Ramos (cell line): ENCODE measurements around the gene PAK5.

Source experiments
- in situ Hi-C: fragments of 300-500 bp; cut with MboI; formaldehyde crosslinking; loops from one replicate; pipeline ENCODE4 v1.14.3; 2022; ENCODE audit warnings: low sequenced_read_pairs; ENCODE audit not compliant: unreplicated experiment

PAK5 gene

DNA sequence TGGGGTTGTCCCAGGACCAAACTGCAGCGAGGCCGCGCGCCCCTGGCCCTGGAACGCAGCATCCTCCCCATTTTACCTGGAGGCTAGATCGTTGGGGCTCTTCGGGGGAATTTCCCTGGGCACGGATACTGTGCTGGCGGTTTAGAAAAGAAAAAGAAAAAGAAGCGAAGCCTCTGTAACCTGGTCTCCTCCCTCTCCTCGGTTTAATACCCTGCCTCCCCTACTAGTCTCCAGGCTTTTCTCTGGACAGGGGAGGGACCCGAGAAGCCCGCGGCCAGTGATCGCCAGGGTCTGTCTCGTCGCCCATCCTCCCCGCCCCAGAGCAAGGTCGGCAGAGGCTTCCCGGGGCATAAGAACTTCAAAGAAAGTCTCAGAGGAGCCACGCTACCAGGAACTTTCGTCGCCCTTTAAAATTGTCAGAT, 330.6 kb downstream of the PAK5 start:
- in situ Hi-C loops = no loop called here

DNA sequence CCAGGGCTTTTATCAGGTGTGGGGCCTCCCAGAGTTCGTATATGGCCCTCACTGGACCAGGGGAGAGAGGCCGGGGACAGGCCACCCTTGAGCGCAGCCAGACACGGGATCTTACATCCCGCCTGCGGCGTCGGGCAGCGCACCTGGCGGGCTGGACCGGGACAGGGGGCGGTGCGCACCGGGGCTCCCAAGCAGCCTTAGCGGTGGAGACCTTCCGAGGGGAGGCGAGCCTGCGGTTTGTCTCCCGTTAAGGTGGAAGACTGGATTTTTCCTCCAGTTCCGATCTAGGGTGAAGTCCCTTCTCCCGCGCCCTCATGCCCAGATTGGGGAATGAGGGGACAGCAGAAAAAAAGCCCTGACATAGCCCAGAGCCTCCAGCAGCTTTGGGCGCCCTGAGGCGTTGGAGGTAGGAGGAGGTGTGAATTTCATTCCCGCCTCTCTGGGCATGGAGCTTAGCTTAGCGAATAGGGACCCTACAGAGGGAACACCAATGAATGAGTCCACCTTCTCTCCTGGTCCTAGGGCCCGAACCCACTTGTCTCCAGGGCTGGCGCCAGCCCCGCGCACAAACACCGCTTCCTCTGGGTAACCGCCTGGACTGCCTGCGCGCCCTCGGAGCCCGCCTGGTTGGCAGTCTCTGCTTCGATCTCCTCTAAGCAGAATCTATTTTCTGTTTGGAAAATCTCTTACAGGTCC, 331.2 kb downstream of the PAK5 start:
- in situ Hi-C loops = no loop called here

DNA sequence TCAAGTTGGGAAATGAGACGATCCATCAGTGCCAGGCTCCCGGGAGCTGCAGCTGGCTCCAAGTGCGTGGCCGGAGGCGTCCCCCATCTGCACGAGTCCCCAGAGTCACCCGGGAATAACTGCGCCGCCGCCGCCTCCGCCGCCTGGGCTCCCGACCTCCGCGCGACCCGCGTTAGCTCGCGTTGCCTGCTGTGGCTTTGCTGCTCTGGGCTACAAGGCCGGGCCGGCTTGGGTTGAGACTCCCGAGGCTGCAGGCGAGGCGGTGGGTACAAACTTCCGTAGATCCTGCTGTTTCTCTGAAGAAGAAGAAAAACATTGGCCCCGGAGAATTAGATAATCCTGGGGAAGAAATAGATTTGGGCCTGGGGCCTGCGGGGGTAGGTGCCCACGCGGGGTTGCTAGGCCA, 331.9 kb downstream of the PAK5 start:
- in situ Hi-C loops = no loop called here

DNA sequence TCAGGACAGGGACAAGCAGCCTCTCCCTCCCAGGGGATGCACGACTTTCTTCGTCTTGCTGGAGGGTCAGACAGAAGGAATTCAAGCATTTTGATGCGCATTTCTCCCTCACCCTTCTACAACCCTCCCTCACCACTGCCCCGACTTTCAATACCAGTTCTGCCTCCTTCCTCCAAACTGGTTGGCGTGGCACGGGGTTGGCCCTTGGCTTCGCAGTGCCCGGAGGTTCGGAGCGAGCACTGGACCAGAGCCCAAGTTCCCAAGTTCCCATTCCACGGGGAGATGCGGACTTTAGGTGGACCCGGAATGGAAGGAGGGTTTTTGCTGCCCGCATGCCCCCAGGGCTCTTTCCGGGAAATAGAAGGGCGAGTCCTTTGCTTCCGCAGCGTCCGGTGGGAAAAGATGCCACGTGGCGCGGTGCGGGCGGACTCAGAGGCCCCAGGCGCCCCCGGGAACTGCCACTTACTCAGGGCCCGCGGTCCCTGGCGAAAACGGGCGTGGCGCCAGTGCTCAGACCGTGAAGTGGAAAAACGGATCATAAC, 332.5 kb downstream of the PAK5 start:
- in situ Hi-C loops = no loop called here

DNA sequence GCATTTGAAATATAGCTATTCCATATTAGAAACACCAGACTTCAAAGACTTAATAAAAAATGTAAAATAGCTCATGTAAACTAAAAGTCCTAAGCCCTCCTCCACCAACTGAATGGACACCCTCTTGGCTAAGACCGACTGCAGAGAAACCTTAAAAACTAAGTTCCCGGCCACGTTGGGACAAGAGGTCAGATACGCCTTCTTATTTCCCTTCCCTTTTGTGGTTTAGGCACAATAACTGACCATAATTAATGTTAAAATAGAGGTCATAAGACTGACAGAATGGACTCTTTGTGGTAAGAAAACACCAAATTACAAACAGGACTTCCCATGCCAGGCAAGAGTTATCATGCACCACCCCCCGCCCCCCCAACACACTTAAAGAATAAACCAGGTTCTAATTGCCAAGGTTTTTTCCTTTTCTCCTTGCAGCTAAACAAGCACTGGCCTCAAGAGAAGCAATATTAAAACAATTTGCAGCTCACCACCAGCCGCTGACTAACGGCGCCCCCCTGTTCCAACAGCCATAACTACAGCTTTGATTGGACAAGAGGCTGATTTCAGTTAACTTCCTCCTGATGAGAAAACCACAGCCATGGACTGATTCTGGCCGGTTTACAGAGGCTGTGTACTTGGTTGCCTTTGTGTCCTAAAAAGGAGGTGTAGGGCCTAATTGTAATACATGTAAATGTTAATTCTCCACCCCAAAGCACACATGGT, 335.2 kb downstream of the PAK5 start:
- in situ Hi-C loops = no loop called here

DNA sequence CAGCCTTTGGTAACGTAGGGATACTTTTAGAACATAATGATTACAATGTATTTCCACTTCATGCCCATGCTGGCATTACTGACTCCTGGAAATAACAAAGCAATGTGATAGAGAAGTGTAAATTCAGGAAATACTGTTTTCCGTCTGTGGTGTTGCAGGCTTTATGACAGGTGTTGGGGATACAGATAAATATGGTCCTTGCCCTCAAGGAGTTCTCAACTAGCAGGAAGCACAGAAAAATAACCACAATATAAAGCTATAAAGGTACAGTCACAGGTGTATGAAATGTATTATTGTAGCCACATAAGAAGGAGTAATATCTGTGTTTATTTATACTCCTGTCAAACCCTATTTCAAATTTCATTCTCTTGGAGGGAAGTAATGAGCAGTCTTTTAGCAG, 337.4 kb downstream of the PAK5 start:
- in situ Hi-C loops = no loop called here

DNA sequence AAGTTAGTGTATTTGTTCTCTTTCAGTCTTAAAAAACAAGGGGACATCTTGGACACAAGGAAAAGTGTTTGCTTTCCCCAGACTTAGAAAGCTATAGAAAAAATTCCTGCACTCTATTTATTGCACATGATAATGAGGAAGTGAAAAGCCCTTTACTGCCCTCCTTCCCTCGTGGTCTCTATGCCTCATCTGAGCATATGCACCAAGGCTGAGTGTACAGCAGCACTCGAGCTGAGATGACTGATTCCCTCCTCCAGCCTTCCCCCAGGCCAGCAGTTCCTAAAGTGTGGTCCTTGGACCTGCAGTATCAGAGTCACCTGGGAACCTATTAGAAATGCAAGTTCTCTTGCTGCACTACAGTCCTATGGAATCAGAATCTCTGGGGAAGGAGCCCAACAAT, 338.8 kb downstream of the PAK5 start:
- in situ Hi-C loops = no loop called here

DNA sequence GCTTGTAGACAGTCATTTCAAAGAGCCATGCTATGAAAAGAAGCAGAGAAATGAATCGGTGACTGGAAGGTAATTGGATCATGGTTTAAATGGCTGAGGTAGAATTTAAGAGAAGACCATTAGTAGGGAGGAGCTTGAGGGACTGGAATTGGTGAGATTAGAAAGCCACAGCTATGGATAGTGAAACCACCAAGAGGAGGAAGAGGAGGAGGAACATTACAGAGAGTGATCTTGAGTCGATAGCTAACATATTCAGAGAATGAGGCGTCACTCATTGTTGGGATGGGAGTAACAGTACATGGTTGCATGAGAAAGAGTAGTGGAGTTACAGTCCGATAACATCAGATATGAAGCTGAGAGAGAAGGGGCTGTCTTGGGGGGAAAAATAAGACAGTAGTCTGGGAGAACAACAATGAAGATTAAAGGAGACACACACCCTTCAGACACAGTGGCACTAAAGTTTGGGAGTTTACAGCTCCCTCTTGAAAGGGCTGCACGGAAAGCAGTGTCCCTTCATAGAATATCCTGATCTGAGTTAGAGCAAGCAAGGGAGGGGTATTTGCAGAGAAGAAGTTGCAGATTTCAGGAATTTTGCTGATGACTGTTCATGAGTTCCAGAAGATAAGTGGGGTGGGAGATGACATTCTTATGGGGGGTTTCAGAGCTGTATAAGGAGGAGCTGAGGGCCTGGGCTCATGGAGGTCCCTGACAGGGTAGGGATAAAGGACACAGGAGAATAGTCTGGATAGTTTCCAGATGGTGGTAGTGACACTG, 339.6 kb downstream of the PAK5 start:
- in situ Hi-C loops = no loop called here

DNA sequence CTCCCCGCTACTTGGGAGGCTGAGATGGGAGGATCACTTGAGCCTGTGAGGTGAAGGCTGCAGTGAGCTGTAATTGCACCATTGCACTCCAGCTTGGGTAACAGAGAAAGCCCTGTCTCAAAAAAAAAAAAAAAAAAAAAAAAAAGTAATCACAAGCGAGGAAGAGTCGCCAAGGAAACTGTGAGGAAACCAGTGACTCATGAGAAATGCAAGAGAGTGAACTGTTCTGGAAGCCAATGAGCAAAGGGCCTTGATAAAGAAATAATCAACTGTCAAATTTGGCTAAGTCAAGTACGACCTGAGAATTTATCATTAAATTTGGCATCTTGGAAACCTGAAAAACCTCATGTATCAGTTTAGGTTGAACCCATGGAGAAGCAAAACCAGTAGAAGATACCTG, 340.6 kb downstream of the PAK5 start:
- in situ Hi-C loops = no loop called here

DNA sequence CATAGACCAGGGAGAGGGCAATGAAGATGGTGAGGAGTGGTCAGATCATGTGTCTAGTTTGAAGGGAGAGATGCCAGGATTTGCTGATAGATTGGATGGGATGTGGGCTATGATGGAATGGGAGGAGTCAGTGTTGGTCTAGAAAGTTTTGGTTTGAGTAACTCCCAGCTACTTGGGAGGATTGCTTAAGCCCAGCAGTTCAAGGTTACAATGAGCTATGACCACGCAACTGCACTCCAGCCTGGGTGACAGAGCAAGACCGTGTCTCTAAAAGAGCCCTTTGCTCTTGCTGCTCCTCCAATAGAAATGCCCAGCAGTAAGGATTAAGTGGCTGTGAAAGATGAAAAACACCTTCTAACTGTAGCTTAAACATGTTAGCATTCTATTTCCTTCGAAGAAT, 342.7 kb downstream of the PAK5 start:
- in situ Hi-C loops = no loop called here

DNA sequence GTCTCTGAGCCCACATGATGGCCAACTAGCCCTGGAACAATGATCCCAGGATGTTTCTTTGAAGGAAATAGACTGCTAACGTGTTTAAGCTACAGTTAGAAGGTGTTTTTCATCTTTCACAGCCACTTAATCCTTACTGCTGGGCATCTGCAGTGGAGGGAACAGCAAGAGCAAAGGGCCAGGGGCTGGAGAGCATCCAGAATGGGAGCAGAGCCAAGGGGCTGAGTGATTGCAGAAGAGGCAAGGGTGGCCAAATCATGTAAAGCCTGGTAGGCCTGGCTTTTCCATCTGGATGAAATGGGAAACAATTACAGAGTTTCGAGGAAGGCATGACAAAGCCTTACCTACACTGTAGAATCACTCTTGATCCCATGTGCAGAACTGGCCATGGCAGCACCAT, 343.2 kb downstream of the PAK5 start:
- in situ Hi-C loops = no loop called here

DNA sequence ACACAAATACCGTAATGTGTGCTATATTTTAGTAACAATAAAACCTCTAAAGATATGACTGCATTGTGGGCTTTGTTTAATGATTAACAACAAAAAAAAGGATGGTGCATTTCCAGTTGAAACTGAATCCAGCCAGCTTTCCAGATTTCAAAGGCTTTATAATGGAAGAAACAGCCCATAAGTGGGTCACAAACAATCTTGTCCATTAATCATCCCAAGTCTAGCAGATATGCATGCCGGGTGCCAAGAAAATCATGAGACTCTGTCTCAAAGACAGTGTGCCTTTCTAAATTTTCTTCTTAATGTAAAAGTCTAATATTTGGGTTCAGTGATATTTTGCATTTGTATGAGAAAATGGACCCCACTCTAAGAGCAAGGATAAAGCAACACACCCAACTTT, 345.1 kb downstream of the PAK5 start:
- in situ Hi-C loops = no loop called here

DNA sequence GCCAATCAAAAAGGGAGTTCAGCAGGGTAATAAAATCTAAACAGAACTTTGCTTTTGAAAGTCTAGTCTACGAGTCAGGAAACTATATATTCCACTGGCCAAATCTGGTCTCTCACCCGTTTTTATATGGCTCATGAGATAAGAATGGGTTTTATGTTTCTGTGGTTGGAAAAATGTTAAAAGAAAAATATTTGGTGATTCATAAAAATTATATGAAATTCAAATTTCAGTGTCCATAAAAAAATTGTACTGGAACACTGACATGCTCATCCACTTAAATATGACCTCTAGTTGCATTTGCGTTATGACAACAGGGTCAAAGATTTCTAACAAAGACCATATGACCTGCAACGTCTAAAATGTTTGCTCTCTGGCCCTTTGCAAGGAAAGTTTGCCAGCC, 346.8 kb downstream of the PAK5 start:
- in situ Hi-C loops = no loop called here

DNA sequence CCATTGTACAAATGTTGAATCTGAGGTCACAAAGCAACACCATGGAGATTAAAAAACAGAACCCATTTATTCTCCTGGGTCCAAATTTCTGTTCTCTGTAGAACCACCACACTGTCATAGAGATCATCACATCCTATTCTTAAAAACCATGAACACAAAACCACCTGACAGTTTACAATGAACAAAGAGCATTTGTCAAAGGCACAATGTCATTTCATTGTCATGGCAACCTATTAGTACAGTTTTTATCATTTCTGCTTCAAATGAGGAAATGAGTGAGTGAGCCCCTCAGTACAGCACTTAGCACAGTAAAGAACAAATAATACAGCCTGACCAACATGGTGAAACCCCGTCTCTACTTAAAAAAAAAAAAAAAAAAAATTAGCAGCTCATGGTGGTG, 347.6 kb downstream of the PAK5 start:
- in situ Hi-C loops = no loop called here

DNA sequence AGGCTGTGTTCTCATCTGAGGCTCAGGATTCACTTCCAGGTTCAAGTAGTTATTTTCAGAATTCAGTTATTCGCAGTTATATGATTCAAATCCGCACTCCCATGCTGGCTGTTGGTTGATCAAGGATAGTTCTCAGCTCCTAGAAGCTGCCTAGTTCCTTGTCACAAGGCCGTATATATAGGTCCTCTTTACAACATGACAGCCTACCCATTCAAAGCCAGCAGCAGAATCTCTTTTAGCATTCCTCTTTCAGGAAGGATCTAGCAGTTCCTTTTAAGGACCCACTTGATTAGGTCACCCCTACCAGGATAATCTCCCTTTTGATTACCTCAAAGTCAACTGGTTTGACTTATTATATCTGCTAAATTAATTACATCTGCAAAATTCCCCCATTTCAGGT, 348.2 kb downstream of the PAK5 start:
- in situ Hi-C loops = no loop called here

DNA sequence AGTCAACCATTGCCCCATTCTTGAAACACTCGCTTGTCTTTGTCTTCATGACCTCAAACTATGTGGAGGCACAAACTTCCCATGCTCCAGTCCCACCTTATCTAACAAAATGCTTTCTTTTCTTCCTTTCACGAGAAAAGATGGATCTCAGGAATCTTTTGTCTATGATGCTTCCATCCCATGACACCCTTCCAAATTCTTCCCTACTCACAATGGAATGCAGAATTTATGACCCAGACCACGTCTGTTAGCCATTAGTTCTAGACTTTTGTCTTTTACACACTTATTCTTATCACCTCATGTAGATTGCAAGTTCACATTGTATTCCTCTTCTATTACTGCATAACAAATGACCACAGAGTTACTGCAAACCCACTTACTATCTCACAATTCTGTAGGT, 348.7 kb downstream of the PAK5 start:
- in situ Hi-C loops = no loop called here

DNA sequence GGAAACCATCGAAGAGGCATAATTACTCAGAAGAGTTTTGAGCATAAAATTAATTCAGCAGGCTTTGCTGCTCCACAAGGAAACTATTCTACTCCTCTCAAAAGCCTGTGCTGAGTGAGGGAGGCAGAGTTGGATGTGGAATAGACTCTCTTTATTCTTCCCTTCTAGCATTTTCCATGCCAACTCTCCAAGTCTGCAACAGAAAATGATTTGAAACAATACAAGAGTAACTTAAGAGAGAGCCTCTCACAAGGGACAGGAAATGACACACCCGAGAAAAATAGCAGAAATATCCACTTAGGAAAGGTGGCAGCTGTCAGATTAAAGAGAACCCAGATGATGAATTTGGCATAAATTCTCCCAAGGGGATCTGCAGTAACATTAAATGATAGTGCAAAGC, 350.8 kb downstream of the PAK5 start:
- in situ Hi-C loops = no loop called here
